GM18498 (cell line): ENCODE data around the gene MICAL2.

ENCODE experiments used
- ATAC-seq: cut with Tn5 transposase; IDR thresholded peaks from one replicate; pipeline ENCODE4 v1.9.1; 2021; ENCODE audit warnings: mild to moderate bottlenecking, moderate library complexity; ENCODE audit not compliant: unreplicated experiment

The MICAL2 gene

GRCh38 chr11:12149672-12150225 lies 39.4 kb downstream of the MICAL2 start:
- ATAC-seq: no peak

- ATAC-seq: no peak
These were observed 40.5 kb downstream of the MICAL2 start for GRCh38 chr11:12150831-12151382.

GRCh38 chr11:12152321-12152720 lies 41.9 kb downstream of the MICAL2 start:
- ATAC-seq: no peak

- no peak for ATAC-seq
These were observed 44.7 kb downstream of the MICAL2 start for GRCh38 chr11:12154871-12155668.

GRCh38 chr11:12155696-12156095 lies 45.3 kb downstream of the MICAL2 start:
- no peak for ATAC-seq

GRCh38 chr11:12156301-12157140 lies 46.1 kb downstream of the MICAL2 start:
- no peak for ATAC-seq

GRCh38 chr11:12157241-12157661 lies 46.9 kb downstream of the MICAL2 start:
- ATAC-seq: no peak

- ATAC-seq: no peak
These were observed 48.5 kb downstream of the MICAL2 start for GRCh38 chr11:12158909-12159308.

GRCh38 chr11:12159351-12160099 lies 49.1 kb downstream of the MICAL2 start:
- ATAC-seq: no peak

- ATAC-seq: no peak
These were observed 49.8 kb downstream of the MICAL2 start for GRCh38 chr11:12160231-12160630.

- no peak for ATAC-seq
These were observed 50.3 kb downstream of the MICAL2 start for GRCh38 chr11:12160680-12161079.

GRCh38 chr11:12161137-12161536 lies 50.7 kb downstream of the MICAL2 start:
- no peak for ATAC-seq

GRCh38 chr11:12161603-12162350 lies 51.4 kb downstream of the MICAL2 start:
- ATAC-seq: no peak

GRCh38 chr11:12162652-12163051 lies 52.3 kb downstream of the MICAL2 start:
- ATAC-seq: no peak

GRCh38 chr11:12163181-12163941 lies 53.0 kb downstream of the MICAL2 start:
- ATAC-seq: no peak

GRCh38 chr11:12164061-12165014 lies 53.9 kb downstream of the MICAL2 start:
- ATAC-seq: no peak

- no peak for ATAC-seq
These were observed 55.0 kb downstream of the MICAL2 start for GRCh38 chr11:12165237-12165875.
